ENCODE data around the gene PRTG. TPM values are rescaled to one million over a fixed set of nuclear protein-coding genes. Genes with fewer than 3 reads are reported as not detected.
A peak's percentile ranks its signal among the peaks of the same experiment; 100 is the strongest.

The PRTG gene
- total RNA-seq, 1 experiment from 2014 or later = 39.1 TPM

- Mint-ChIP-seq H3K4me3 (ENCODE audit: unreplicated experiment) (peak overlapping the region; percentile 32), H3K9me3 (ENCODE audit: unreplicated experiment) (no peaks in the 10 kb centered on the region), H3K4me1 (ENCODE audit: low read depth, unreplicated experiment) (peaks cover 20% of the 10 kb centered on the region), H3K27me3 (ENCODE audit: insufficient read depth, unreplicated experiment) (no peaks in the 10 kb centered on the region), H3K36me3 (ENCODE audit: insufficient read depth, unreplicated experiment) (peaks cover 12% of the 10 kb centered on the region), H3K27ac (ENCODE audit: unreplicated experiment) (no peak overlapping the region)
- no peak for DNase-seq
- peaks cover 72% of the 10 kb centered on the region for H3K4me1 ChIP-seq
- H3K4me3 ChIP-seq (ENCODE audit: low read depth, low read length) = no peak overlapping the region
- no peaks in the 10 kb centered on the region for H3K27me3 ChIP-seq (replicated peaks; ENCODE audit: control insufficient read depth, insufficient read depth, low read length)
- ChIA-PET POLR2A (no interaction called here), CTCF (interaction anchor here (0.7 kb wide), 1 partner anchor 1617 kb away, joined by 3 read pairs; no protein-coding TSS in a partner anchor)
- no TSS peak for BruUV-seq (replicated peaks)
- H3K9me3 ChIP-seq = no peaks in the 10 kb centered on the region
- intact Hi-C loops (cut with micrococcal nuclease; ENCODE audit: unreplicated experiment) = loop anchor here (5.0 kb wide), 1 partner anchor 58 kb away; no protein-coding TSS in a partner anchor
- TF ChIP-seq, protein P1, sequence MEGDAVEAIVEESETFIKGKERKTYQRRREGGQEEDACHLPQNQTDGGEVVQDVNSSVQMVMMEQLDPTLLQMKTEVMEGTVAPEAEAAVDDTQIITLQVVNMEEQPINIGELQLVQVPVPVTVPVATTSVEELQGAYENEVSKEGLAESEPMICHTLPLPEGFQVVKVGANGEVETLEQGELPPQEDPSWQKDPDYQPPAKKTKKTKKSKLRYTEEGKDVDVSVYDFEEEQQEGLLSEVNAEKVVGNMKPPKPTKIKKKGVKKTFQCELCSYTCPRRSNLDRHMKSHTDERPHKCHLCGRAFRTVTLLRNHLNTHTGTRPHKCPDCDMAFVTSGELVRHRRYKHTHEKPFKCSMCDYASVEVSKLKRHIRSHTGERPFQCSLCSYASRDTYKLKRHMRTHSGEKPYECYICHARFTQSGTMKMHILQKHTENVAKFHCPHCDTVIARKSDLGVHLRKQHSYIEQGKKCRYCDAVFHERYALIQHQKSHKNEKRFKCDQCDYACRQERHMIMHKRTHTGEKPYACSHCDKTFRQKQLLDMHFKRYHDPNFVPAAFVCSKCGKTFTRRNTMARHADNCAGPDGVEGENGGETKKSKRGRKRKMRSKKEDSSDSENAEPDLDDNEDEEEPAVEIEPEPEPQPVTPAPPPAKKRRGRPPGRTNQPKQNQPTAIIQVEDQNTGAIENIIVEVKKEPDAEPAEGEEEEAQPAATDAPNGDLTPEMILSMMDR (IDR thresholded peaks at IDR 0.05; ENCODE audit: insufficient read depth in 1 of 2, low read depth in 1 of 2, low read length in 1 of 2, severe bottlenecking in 1 of 2, unreplicated experiment in 1 of 2) = no peak
- no peaks in the 10 kb centered on the region; the same call in 1 of the 2 replicates for H3K36me3 ChIP-seq (ENCODE audit: control insufficient read depth, insufficient read depth, low read length)
Observed at GRCh38 chr15:55739641-55740040, 3.3 kb downstream of the PRTG start.

- TF ChIP-seq, protein P1 (IDR thresholded peaks at IDR 0.05; ENCODE audit: insufficient read depth in 1 of 2, low read depth in 1 of 2, low read length in 1 of 2, severe bottlenecking in 1 of 2, unreplicated experiment in 1 of 2) = no peak
- intact Hi-C loops (cut with micrococcal nuclease; ENCODE audit: unreplicated experiment) = no loop called here
- H3K9me3 Mint-ChIP-seq (ENCODE audit: unreplicated experiment) = no peaks in the 10 kb centered on the region
- no peaks in the 10 kb centered on the region for H3K27me3 ChIP-seq (replicated peaks; ENCODE audit: control insufficient read depth, insufficient read depth, low read length)
- CTCF ChIA-PET = interaction anchor here (0.7 kb wide), 1 partner anchor 1618 kb away, joined by 3 read pairs; no protein-coding TSS in a partner anchor
- no peak for DNase-seq
- no peaks in the 10 kb centered on the region for H3K9me3 ChIP-seq
- H3K4me3 Mint-ChIP-seq (ENCODE audit: unreplicated experiment) = peak overlapping the region; percentile 52
- H3K36me3 Mint-ChIP-seq (ENCODE audit: insufficient read depth, unreplicated experiment) = peaks cover 12% of the 10 kb centered on the region
- no peaks in the 10 kb centered on the region for H3K27me3 Mint-ChIP-seq (ENCODE audit: insufficient read depth, unreplicated experiment)
- H3K4me3 ChIP-seq (ENCODE audit: low read depth, low read length) = no peak overlapping the region
- no TSS peak for BruUV-seq (replicated peaks)
- peaks cover 17% of the 10 kb centered on the region for H3K4me1 Mint-ChIP-seq (ENCODE audit: low read depth, unreplicated experiment)
- no peak overlapping the region for H3K27ac Mint-ChIP-seq (ENCODE audit: unreplicated experiment)
- POLR2A ChIA-PET = no interaction called here
- peaks cover 70% of the 10 kb centered on the region for H3K4me1 ChIP-seq
- no peaks in the 10 kb centered on the region; the same call in 1 of the 2 replicates for H3K36me3 ChIP-seq (ENCODE audit: control insufficient read depth, insufficient read depth, low read length)
Observed at GRCh38 chr15:55738715-55739114, 4.2 kb downstream of the PRTG start.

- TF ChIP-seq, protein P1 (IDR thresholded peaks at IDR 0.05; ENCODE audit: insufficient read depth in 1 of 2, low read depth in 1 of 2, low read length in 1 of 2, severe bottlenecking in 1 of 2, unreplicated experiment in 1 of 2) = no peak
- peaks cover 68% of the 10 kb centered on the region for H3K4me1 ChIP-seq
- H3K9me3 Mint-ChIP-seq (ENCODE audit: unreplicated experiment) = no peaks in the 10 kb centered on the region
- H3K36me3 ChIP-seq (ENCODE audit: control insufficient read depth, insufficient read depth, low read length) = no peaks in the 10 kb centered on the region; the same call in 1 of the 2 replicates
- no peaks in the 10 kb centered on the region for H3K27me3 Mint-ChIP-seq (ENCODE audit: insufficient read depth, unreplicated experiment)
- H3K36me3 Mint-ChIP-seq (ENCODE audit: insufficient read depth, unreplicated experiment) = peaks cover 15% of the 10 kb centered on the region
- no TSS peak for BruUV-seq (replicated peaks)
- ChIA-PET POLR2A (interaction anchor here (0.6 to 0.7 kb wide), 2 partner anchors 48 to 117 kb away, joined by 3 to 5 read pairs; no protein-coding TSS in a partner anchor), CTCF (interaction anchor here (0.5 to 1.0 kb wide), 4 partner anchors 36 to 500 kb away, joined by 3 to 5 read pairs (median 3); no protein-coding TSS in a partner anchor)
- peak overlapping the region; percentile 69 for H3K27ac Mint-ChIP-seq (ENCODE audit: unreplicated experiment)
- peak; percentile 59 to 69 for DNase-seq
- H3K4me3 Mint-ChIP-seq (ENCODE audit: unreplicated experiment) = peak overlapping the region; percentile 29
- H3K9me3 ChIP-seq = no peaks in the 10 kb centered on the region
- no peak overlapping the region for H3K4me3 ChIP-seq (ENCODE audit: low read depth, low read length)
- no peaks in the 10 kb centered on the region for H3K27me3 ChIP-seq (replicated peaks; ENCODE audit: control insufficient read depth, insufficient read depth, low read length)
- H3K4me1 Mint-ChIP-seq (ENCODE audit: low read depth, unreplicated experiment) = peaks cover 14% of the 10 kb centered on the region
- intact Hi-C loops (cut with micrococcal nuclease; ENCODE audit: unreplicated experiment) = loop anchor here (1.0 to 2.0 kb wide), 3 partner anchors 48 to 303 kb away; no protein-coding TSS in a partner anchor
Observed at GRCh38 chr15:55737373-55737772, 5.6 kb downstream of the PRTG start.
